ENCODE data around the gene KCNAB2. TPM values are rescaled to one million over a fixed set of nuclear protein-coding genes. Genes with fewer than 3 reads are reported as not detected.
A peak's percentile ranks its signal among the peaks of the same experiment; 100 is the strongest.

KCNAB2 gene
- total RNA-seq, 1 experiment from 2014 or later: 4.7 TPM

DNA sequence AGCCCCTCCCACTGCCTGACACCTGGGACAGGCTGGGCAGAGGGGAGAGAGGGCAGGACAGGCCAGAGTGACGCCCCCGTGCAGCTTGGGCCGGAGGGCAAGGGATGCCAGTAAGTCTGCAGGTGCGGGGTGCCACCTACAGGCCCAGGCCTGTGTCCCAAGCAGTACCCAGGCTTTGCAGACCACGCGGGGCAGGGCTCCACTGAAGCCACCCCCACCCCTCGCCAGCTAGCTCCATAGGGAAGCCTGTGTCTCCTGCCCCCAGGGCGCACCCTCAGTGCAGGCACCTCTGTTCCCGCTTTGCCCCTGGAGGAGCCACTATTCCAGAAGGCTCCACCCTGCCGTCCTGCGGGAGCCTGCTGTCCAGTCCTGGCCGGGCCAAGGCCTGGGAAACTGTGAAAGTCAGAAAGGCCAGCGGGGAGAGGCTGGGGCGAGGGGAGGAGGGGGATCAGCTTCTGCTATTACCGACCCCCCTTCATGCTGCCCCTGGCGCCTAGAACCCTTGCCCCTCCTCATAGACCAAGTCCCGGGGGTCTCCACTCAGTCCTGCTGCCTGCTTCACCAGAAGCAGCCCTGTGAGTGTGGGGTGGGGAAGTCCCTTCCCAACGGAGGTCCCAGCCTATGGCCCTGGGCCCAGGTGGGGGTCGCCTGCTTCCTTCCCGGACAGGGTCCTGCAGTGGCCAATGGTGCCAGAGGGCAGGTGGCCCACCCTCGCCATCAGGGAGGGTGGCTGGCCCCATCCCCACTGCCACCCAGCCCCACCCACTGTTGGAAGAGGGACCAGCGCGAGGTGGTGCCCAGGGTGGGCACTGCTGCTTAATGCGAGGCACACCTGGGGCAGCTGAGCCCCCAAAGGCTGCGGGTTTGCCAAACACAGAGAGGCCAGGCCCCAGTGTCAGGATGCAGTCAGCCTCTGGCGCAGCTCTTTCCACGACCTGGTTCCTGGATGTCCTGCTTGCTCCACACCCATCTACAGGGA, 54.4 kb downstream of the KCNAB2 start:
- CTCF ChIA-PET: interaction anchor here (1.1 kb wide), 1 partner anchor 47 kb away, joined by 4 read pairs; no protein-coding TSS in a partner anchor
- TF ChIP-seq, protein P1, sequence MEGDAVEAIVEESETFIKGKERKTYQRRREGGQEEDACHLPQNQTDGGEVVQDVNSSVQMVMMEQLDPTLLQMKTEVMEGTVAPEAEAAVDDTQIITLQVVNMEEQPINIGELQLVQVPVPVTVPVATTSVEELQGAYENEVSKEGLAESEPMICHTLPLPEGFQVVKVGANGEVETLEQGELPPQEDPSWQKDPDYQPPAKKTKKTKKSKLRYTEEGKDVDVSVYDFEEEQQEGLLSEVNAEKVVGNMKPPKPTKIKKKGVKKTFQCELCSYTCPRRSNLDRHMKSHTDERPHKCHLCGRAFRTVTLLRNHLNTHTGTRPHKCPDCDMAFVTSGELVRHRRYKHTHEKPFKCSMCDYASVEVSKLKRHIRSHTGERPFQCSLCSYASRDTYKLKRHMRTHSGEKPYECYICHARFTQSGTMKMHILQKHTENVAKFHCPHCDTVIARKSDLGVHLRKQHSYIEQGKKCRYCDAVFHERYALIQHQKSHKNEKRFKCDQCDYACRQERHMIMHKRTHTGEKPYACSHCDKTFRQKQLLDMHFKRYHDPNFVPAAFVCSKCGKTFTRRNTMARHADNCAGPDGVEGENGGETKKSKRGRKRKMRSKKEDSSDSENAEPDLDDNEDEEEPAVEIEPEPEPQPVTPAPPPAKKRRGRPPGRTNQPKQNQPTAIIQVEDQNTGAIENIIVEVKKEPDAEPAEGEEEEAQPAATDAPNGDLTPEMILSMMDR (IDR thresholded peaks at IDR 0.05; ENCODE audit: unreplicated experiment): no peak
- Mint-ChIP-seq H3K9me3 (ENCODE audit: low read depth, unreplicated experiment) (no peaks in the 10 kb centered on the region), H3K36me3 (ENCODE audit: insufficient read depth, unreplicated experiment) (no peaks in the 10 kb centered on the region), H3K27ac (ENCODE audit: unreplicated experiment) (no peak overlapping the region), H3K4me3 (ENCODE audit: low read depth, unreplicated experiment) (no peak overlapping the region), H3K27me3 (ENCODE audit: unreplicated experiment) (peaks cover 44% of the 10 kb centered on the region), H3K4me1 (ENCODE audit: low read depth, unreplicated experiment) (no peaks in the 10 kb centered on the region)
- peak; percentile 33 for DNase-seq
- intact Hi-C loops (cut with micrococcal nuclease; ENCODE audit: unreplicated experiment): loop anchor here (1.0 kb wide), 1 partner anchor 47 kb away; no protein-coding TSS in a partner anchor
- BruUV-seq (replicated peaks): no TSS peak

DNA sequence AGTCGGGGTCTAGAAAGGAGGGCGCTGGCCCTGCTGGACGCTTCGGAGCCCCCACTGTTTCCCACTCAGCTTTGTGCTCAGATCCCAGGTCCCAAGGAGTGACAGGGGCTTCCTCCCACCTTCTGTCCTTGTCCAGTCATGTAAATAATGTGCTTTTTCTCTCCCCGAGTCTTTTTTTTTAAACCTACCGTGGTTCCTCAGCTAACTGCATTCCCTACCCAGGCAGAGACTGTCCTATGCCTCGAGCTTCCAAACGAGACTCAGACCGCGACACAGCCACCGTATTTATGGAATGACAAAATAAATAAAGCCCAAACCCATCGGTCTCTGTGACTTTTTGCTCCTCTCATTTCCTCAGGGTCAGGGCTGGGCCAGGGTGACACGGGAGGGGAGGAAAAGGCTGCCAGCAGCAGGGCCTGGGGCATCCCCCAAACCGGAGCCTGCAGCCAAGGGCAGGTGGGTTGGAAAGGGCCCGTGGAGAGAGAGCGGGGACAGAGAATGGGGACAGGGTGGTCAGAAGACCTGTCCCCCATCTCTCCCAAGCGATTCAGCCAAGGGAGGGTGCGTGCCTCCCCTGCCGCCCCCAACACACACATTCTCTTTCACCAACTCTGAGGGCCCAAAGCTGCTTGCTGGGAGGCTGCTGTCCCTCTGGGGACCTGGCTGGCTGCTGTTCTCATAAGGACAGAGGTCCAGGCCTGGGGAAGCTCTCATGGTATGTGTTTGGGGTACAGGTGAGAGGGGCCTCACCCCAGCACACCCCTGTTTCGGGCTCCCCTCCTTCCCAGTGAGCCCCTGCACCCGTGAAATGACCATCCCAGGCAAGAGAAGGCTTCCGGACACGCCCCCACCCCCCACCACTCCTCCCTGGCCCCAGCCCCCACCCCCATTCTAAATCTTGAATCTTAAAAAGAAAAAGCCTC, 55.4 kb downstream of the KCNAB2 start:
- DNase-seq: no peak
- H3K27ac Mint-ChIP-seq (ENCODE audit: unreplicated experiment): no peak overlapping the region
- no peaks in the 10 kb centered on the region for H3K36me3 Mint-ChIP-seq (ENCODE audit: insufficient read depth, unreplicated experiment)
- no TSS peak for BruUV-seq (replicated peaks)
- no peak overlapping the region for H3K4me3 Mint-ChIP-seq (ENCODE audit: low read depth, unreplicated experiment)
- H3K27me3 Mint-ChIP-seq (ENCODE audit: unreplicated experiment): peaks cover 44% of the 10 kb centered on the region
- H3K4me1 Mint-ChIP-seq (ENCODE audit: low read depth, unreplicated experiment): no peaks in the 10 kb centered on the region
- H3K9me3 Mint-ChIP-seq (ENCODE audit: low read depth, unreplicated experiment): no peaks in the 10 kb centered on the region
- CTCF ChIA-PET: interaction anchor here (0.9 kb wide), 1 partner anchor 500 kb away, joined by 4 read pairs; no protein-coding TSS in a partner anchor
- TF ChIP-seq, protein P1 (IDR thresholded peaks at IDR 0.05; ENCODE audit: unreplicated experiment): no peak
- intact Hi-C loops (cut with micrococcal nuclease; ENCODE audit: unreplicated experiment): no loop called here

DNA sequence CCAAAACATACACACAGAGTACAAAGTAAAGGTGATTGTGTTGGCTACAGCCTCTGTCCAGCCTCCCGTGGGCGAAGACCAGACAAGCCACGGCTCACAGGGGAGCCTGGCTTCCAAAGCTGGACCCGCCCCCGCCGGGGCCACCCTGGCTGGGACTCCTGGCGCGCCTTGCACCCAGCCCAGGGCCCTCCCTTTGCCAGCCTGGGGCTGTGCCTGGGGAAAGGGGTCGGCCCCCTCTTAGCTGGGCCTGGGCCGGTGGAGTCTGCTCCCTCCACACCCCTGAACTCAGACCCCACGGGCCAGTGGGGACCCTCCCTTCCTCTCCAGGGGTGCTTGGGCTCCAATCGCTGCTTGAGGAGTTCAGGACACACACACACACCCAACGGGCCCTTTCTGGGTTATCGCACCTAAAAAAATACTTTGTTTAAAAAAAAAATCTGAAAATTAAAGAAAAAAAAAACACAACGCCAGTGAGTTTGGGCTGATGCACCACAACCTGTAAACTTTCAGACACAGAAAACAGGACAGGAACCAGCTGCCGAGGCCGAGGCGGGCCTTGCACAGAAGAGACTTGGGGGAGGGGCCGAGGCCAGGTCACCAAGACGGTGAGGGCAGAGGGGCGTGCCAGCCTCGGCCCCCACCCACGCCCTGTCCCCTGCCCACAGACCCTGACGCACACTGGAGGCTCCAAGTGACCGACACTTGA, 56.3 kb downstream of the KCNAB2 start:
- Mint-ChIP-seq H3K9me3 (ENCODE audit: low read depth, unreplicated experiment) (no peaks in the 10 kb centered on the region), H3K27me3 (ENCODE audit: unreplicated experiment) (peaks cover 45% of the 10 kb centered on the region), H3K4me1 (ENCODE audit: low read depth, unreplicated experiment) (no peaks in the 10 kb centered on the region), H3K4me3 (ENCODE audit: low read depth, unreplicated experiment) (no peak overlapping the region), H3K27ac (ENCODE audit: unreplicated experiment) (no peak overlapping the region), H3K36me3 (ENCODE audit: insufficient read depth, unreplicated experiment) (no peaks in the 10 kb centered on the region)
- intact Hi-C loops (cut with micrococcal nuclease; ENCODE audit: unreplicated experiment): no loop called here
- CTCF ChIA-PET: interaction anchor here (0.9 kb wide), 1 partner anchor 499 kb away, joined by 4 read pairs; no protein-coding TSS in a partner anchor
- TF ChIP-seq, protein P1 (IDR thresholded peaks at IDR 0.05; ENCODE audit: unreplicated experiment): no peak
- BruUV-seq (replicated peaks): no TSS peak
- no peak for DNase-seq

DNA sequence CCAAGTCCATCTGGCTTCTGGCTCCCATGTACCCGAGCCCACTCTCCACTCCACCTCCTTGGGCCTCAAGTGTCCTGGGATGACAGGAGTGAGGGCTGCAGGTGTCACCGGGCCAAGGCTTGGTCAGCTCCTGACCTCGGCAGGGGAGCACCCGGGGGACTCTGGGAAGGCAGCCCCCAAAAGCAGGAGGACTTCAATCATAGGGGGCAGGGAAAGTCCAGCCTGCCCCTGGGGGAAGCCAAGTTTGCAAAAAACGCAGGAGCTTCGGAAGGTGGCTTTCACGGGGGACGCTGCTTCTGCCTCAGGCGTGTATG, 56.8 kb downstream of the KCNAB2 start:
- H3K4me3 Mint-ChIP-seq (ENCODE audit: low read depth, unreplicated experiment): no peak overlapping the region
- intact Hi-C loops (cut with micrococcal nuclease; ENCODE audit: unreplicated experiment): no loop called here
- H3K4me1 Mint-ChIP-seq (ENCODE audit: low read depth, unreplicated experiment): no peaks in the 10 kb centered on the region
- TF ChIP-seq, protein P1 (IDR thresholded peaks at IDR 0.05; ENCODE audit: unreplicated experiment): no peak
- no peak for DNase-seq
- no peaks in the 10 kb centered on the region for H3K9me3 Mint-ChIP-seq (ENCODE audit: low read depth, unreplicated experiment)
- CTCF ChIA-PET: interaction anchor here (0.9 kb wide), 1 partner anchor 499 kb away, joined by 4 read pairs; no protein-coding TSS in a partner anchor
- H3K36me3 Mint-ChIP-seq (ENCODE audit: insufficient read depth, unreplicated experiment): no peaks in the 10 kb centered on the region
- H3K27me3 Mint-ChIP-seq (ENCODE audit: unreplicated experiment): peaks cover 45% of the 10 kb centered on the region
- BruUV-seq (replicated peaks): no TSS peak
- no peak overlapping the region for H3K27ac Mint-ChIP-seq (ENCODE audit: unreplicated experiment)
